ENCODE data around the gene DCPS.

- no peak for TF ChIP-seq POLR2A (IDR thresholded peaks at IDR 0.05)
- TF ChIP-seq, protein P1, sequence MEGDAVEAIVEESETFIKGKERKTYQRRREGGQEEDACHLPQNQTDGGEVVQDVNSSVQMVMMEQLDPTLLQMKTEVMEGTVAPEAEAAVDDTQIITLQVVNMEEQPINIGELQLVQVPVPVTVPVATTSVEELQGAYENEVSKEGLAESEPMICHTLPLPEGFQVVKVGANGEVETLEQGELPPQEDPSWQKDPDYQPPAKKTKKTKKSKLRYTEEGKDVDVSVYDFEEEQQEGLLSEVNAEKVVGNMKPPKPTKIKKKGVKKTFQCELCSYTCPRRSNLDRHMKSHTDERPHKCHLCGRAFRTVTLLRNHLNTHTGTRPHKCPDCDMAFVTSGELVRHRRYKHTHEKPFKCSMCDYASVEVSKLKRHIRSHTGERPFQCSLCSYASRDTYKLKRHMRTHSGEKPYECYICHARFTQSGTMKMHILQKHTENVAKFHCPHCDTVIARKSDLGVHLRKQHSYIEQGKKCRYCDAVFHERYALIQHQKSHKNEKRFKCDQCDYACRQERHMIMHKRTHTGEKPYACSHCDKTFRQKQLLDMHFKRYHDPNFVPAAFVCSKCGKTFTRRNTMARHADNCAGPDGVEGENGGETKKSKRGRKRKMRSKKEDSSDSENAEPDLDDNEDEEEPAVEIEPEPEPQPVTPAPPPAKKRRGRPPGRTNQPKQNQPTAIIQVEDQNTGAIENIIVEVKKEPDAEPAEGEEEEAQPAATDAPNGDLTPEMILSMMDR (IDR thresholded peaks at IDR 0.05), result no peak
These were observed 35.4 kb downstream of the DCPS start for GRCh38 chr11:126339073-126339862.

All from Peyer's patch (tissue), 4 donors.